ENCODE results near the gene GRM7.

Gene GRM7

GRCh38 chr3:7512048-7512447 lies 651.1 kb downstream of the GRM7 start:
- no peak for DNase-seq

DNA sequence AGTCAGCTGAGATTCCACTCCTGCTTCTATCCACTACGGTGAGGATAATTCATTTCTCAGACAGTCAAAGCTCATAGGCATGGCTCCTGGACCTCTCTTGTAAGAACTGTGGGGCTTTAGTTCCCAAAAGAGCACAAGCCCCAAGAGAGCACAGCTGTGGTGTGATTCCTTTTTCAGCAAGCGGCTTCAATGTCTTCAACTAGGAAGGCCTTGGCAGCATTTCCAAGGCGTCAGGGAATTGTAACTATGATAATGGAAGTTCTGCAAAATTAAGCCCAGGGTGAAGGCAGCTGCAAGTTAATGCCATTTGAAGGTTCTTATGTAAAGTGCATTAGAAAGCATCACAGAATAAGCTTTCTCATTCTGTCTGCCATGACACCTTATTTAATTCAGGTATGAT lies 657.1 kb downstream of the GRM7 start:
- no peak for DNase-seq

DNA sequence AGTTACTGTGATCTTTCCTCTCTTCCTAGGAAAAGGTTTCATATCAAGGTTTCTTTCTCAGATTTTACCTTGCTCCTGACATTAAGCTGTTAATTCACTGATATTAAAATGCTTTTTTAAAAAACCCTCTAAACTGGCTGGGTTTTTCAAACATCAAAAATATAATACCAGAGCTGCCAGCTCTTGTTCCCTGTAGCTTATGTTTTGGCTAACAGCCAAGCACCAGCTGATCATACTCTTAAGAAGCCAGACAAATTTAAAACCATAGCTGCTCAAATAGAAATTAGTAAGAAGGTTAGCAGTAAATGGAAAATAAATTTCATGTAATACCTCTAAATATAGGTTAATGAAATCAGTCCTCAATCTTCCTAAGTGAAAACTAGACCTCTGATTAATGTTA lies 657.5 kb downstream of the GRM7 start:
- no peak for DNase-seq

- DNase-seq, result no peak
These were observed 659.1 kb downstream of the GRM7 start for GRCh38 chr3:7520059-7520458.

DNA sequence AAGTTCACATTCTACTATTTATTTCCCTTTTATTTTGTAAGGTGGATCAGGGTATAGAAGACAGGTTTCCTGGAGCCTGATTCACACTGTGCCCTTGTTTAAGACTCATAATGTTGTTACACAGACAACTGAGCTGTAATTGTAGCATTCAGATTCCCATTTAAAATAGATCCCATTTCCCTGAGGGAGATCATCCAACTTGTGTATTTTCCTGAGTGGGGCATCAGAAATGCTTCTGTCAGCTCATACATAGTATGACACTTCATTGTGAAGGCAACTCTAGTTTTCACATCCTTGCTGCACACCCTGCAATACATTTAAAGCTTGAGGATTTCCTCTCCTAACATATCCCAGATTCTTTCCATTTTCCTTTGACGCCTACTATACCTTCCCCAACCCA lies 659.7 kb downstream of the GRM7 start:
- no peak for DNase-seq

DNA sequence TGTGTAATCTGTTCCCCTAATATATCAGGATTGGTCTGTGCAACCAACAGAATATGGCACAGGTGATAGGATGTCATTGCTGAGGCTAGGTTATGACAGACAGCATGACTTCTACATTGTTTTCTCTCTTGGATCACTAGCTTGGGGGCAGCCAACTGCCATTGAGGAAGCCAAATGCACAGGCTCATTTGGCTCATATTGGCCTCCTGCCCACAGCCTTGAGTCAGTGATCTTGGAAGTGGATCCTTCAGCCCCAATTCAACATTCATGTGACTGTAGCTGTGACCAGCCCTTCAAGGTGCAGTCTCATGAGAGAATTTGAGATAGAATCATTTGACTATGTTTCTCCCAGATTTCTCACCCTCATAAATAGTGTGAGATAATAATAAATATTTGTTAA lies 675.6 kb downstream of the GRM7 start:
- no peak for DNase-seq

DNA sequence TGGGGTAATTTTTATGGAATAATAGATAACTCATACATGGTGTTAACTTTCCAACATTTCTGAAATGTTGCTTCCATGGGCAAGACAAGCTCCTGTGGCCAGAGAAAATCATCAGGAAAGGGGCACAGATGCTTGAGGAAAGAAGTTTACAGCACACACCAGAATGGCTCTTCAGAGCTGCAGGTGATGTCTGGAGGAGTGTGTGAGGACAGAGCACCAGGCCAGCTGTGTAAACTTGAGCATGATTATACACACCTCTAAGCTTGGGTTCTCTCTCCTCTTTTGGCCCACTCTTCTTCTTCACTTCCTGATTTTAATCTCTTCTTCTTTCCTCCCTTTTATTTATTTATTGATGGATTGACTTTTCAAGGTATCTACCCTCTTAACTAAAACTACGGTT lies 676.0 kb downstream of the GRM7 start:
- no peak for DNase-seq

- no peak for DNase-seq
These were observed 682.5 kb downstream of the GRM7 start for GRCh38 chr3:7543294-7543880.

- DNase-seq, result no peak
These were observed 684.4 kb downstream of the GRM7 start for GRCh38 chr3:7545334-7545733.

DNA sequence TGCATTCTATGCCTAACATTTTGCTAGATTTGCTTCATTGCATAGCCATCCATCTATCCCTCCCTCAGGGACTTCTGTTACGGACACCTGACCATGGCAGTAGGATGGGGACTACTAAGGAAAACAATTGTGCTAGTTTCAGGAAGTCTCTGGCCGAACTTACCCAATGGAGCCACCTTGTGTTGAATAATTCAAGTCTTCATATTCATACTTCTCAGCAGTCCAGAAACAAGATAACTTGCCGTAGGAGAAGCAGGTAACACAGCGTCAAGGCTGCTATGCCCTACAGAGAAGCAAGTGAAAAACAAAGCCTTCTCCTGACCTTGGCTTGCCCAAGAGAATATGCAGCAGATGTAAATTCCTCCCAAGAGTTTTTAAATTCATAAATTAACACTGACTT lies 685.3 kb downstream of the GRM7 start:
- peak; percentile 2 for DNase-seq

- no peak for DNase-seq
These were observed 686.9 kb downstream of the GRM7 start for GRCh38 chr3:7547826-7548225.

DNA sequence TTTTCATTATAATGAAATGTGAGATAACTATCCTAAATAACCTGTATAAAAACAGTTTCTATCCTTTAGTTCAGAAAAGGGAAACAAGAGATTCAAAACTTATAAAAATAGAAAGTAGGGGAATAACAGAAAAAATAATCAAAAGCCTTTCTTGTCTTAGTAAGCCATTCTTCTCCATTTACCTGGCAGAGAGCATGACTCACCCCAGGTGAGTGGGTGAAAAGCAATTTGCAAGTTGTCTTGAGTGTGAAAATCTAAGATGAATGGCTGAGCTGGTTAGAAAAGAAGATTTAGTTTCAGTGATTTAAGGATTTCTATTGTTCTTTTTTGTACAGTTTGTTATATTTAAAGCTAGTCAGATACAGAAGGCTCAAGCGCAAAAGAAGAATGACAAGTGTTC lies 702.0 kb downstream of the GRM7 start:
- no peak for DNase-seq

DNA sequence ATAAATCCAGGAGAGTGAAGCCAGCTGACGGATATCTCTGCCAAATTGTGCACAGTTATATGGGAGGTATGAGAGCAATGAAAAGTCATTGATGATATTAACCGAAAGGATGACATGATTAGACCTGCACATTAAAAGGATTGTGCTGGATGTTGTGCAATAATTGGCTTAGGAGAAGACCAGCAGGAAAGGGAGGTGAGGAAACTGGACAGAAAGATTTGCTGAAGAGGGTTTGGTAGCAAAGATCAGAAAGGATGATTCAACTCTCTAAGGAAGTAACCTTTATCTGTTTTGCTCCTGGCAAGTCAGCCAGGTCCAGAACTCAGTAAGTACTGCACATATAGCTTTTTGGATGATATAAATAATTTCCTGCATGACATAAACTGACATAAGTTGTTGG lies 704.7 kb downstream of the GRM7 start:
- DNase-seq, result no peak

- DNase-seq, result no peak
These were observed 706.2 kb downstream of the GRM7 start for GRCh38 chr3:7567160-7567559.

GRCh38 chr3:7568526-7569184 lies 707.7 kb downstream of the GRM7 start:
- DNase-seq, result no peak

DNA sequence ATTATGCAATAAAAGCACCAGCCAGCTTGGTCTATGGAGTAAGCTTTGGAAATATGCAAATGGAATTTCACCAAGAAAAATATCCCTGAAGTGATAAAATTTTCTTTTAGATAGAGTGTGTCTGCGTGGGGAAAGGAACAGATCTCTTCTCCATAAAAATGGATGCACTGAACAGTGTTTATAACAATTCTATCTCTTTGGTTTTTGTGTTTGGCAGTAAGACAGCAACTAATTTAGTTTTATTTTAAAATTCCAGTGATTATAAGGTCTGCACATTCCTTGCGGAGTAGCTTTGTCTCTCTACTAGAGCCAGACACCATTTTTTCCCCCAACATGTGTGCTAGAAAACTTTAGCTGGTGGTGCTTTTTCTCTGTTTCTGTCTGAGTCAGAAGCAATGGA lies 712.4 kb downstream of the GRM7 start:
- no peak for DNase-seq

DNA sequence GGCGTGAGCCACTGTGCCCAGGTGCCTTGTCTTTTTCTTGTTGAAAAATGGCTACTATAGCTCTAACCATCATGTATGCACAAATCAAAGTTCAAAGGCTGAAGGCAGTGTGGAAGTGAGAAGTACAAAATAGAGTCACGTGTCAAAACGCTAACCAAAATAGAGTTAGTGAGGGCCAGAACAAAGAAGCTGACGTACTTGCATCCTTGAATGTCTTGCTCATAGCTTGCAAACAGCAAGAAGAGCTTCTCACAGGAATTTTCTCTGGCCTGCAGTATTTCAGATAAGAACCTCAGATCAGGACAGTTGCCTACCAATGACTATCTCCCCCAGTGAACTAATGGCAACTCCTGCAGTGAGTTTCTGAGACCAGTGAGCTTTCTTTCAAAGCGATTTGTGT lies 713.5 kb downstream of the GRM7 start:
- no peak for DNase-seq

- DNase-seq, result no peak
These were observed 715.2 kb downstream of the GRM7 start for GRCh38 chr3:7576071-7576470.

GRCh38 chr3:7576506-7576905 lies 715.6 kb downstream of the GRM7 start:
- DNase-seq, result no peak

DNA sequence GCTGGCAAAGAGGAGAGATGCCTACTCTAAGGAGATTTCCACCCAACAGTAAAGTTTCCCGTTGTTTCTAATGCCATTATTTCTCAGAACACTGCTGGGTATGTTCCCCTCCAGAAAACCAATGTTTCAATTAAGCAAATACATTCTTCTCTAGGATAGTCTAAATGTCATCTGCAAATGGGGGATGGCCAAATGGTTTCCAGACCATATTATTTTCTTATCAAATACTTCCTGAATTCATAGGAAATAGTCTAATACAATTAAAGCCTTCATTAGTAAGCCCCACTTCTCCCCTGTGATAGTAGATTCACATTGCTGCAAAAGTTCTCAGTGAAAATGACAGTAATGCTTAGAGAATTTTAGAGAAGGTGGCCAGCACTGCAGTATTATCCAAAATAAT lies 716.6 kb downstream of the GRM7 start:
- no peak for DNase-seq

DNA sequence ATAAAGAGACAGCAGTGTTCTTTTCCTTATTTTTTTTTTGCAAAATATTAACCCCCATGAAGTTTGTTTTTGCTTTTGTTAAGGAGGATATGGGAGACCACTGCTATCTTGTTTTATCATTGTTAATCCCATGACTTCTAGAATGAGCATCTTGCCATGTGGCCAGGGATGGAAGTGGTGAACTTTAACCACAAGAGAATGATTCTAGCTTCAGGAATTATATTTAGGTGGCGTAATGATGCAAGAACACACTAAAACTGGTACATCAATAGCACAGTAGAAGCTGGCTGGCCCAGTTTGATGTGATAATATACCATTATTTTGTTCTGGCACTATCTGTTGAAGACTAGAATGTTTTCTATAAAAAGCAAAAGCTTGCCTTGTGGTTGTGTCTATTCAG lies 720.9 kb downstream of the GRM7 start:
- DNase-seq, result no peak

DNA sequence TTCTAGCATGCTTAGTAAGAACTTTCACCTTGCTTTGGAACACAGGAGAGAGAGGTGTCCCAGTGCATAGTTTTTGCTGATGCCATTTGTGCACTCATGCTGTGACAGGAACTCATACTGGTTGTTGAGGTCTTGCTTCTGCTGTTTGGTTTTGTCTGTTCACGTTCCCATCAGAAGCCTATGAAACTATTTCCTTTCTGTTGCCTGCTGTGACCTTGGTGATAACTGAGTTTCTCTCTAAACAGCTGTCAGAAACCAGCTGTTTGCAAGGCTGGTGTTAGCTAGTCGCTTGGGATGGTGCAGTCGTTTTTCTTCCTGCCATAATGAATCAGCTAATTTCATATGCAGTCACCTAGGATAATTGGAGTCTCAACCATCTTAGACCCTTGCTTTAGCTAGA lies 724.1 kb downstream of the GRM7 start:
- no peak for DNase-seq

- no peak for DNase-seq
These were observed 727.3 kb downstream of the GRM7 start for GRCh38 chr3:7588236-7588635.

- no peak for DNase-seq
These were observed 728.6 kb downstream of the GRM7 start for GRCh38 chr3:7589526-7589925.

- no peak for DNase-seq
These were observed 741.4 kb downstream of the GRM7 start for GRCh38 chr3:7602297-7602696.

All from MV-4-11 (cell line).